BJ (cell line): ENCODE measurements around the gene SCYL1. TPM values are rescaled to one million over a fixed set of nuclear protein-coding genes. Genes with fewer than 3 reads are reported as not detected.

Source experiments
- CTCF ChIA-PET: fragments of 350-600 bp; formaldehyde crosslinking; extraction: SDS; loops from one replicate; lab custom pipeline; 2021; ENCODE audit warnings: antibody characterized with exemption, inconsistent platforms; lab: Yijun Ruan, JAX
- POLR2A ChIA-PET: fragments of 300-600 bp; sonication (Branson Sonifier 250); formaldehyde crosslinking; extraction: SDS; loops from one replicate; lab custom pipeline; 2021; ENCODE audit warnings: antibody characterized with exemption; lab: Charles Lee
- DNase-seq: peaks from one replicate; pipeline ENCODE4 v3.0.0-alpha.2; 2011; ENCODE audit warnings: low read depth
- H3K27me3 ChIP-seq: 2 replicates; pipeline ENCODE4 v1.6.0; 2011; ENCODE audit warnings: low read length; ENCODE audit not compliant: control insufficient read depth, insufficient read depth
- H3K36me3 ChIP-seq: 2 replicates; pipeline ENCODE4 v1.5.1; 2011; ENCODE audit warnings: low read length; ENCODE audit not compliant: control insufficient read depth, insufficient read depth
- H3K4me3 ChIP-seq: 2 replicates; pipeline ENCODE4 v1.5.1; 2011; ENCODE audit warnings: low read depth, mild to moderate bottlenecking, control low read depth, low read length
- polyA plus RNA-seq: library from polyadenylated mRNA; depleted of rRNA; stranded (reverse); fragments of >200 nt; gene quantifications from 2 replicates; pipeline ENCODE4 v1.2.3, GENCODE V29; 2011
- TF ChIP-seq, protein P1 (sequence below): IDR thresholded peaks from 2 replicates; pipeline ENCODE4 v1.5.1; 2011; ENCODE audit warnings: low read depth, mild to moderate bottlenecking, control low read depth, inconsistent platforms, low read length, moderate library complexity; ENCODE audit not compliant: insufficient read depth

Gene SCYL1
- polyA plus RNA-seq, 1 experiment = 134 TPM

DNA sequence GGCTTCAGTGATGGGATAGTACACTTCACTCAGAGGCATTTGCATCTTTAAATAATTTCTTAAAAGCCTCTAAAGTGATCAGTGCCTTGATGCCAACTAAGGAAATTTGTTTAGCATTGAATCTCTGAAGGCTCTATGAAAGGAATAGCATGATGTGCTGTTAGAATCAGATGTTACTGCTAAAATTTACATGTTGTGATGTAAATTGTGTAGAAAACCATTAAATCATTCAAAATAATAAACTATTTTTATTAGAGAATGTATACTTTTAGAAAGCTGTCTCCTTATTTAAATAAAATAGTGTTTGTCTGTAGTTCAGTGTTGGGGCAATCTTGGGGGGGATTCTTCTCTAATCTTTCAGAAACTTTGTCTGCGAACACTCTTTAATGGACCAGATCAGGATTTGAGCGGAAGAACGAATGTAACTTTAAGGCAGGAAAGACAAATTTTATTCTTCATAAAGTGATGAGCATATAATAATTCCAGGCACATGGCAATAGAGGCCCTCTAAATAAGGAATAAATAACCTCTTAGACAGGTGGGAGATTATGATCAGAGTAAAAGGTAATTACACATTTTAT is 21.4 kb upstream of the SCYL1 start:
- Histone ChIP-seq H3K4me3 (peak overlapping the region; percentile 76), H3K27me3 (no peaks in the 10 kb centered on the region), H3K36me3 (peaks cover 19% of the 10 kb centered on the region)
- TF ChIP-seq, protein P1, sequence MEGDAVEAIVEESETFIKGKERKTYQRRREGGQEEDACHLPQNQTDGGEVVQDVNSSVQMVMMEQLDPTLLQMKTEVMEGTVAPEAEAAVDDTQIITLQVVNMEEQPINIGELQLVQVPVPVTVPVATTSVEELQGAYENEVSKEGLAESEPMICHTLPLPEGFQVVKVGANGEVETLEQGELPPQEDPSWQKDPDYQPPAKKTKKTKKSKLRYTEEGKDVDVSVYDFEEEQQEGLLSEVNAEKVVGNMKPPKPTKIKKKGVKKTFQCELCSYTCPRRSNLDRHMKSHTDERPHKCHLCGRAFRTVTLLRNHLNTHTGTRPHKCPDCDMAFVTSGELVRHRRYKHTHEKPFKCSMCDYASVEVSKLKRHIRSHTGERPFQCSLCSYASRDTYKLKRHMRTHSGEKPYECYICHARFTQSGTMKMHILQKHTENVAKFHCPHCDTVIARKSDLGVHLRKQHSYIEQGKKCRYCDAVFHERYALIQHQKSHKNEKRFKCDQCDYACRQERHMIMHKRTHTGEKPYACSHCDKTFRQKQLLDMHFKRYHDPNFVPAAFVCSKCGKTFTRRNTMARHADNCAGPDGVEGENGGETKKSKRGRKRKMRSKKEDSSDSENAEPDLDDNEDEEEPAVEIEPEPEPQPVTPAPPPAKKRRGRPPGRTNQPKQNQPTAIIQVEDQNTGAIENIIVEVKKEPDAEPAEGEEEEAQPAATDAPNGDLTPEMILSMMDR = no peak
- no peak for DNase-seq
- ChIA-PET POLR2A (interaction anchor here (0.6 to 7.8 kb wide), 7 partner anchors 11 to 89 kb away, joined by 3 to 80 read pairs (median 12); no protein-coding TSS in a partner anchor), CTCF (interaction anchor here (1.0 to 1.5 kb wide), 3 partner anchors 25 to 88 kb away, joined by 3 to 5 read pairs (median 3); no protein-coding TSS in a partner anchor)

DNA sequence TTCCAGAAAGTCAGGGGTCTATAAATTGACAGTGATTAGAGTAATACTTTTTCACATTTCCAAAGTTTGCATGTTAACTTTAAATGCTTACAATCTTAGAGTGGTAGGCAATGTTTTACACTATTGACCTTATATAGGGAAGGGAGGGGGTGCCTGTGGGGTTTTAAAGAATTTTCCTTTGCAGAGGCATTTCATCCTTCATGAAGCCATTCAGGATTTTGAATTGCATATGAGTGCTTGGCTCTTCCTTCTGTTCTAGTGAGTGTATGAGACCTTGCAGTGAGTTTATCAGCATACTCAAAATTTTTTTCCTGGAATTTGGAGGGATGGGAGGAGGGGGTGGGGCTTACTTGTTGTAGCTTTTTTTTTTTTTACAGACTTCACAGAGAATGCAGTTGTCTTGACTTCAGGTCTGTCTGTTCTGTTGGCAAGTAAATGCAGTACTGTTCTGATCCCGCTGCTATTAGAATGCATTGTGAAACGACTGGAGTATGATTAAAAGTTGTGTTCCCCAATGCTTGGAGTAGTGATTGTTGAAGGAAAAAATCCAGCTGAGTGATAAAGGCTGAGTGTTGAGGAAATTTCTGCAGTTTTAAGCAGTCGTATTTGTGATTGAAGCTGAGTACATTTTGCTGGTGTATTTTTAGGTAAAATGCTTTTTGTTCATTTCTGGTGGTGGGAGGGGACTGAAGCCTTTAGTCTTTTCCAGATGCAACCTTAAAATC is 20.8 kb upstream of the SCYL1 start:
- H3K4me3 ChIP-seq = peak overlapping the region; percentile 76
- CTCF ChIA-PET = interaction anchor here (1.1 to 8.7 kb wide), 4 partner anchors 25 to 86 kb away, joined by 4 to 128 read pairs (median 9); no protein-coding TSS in a partner anchor
- H3K27me3 ChIP-seq = no peaks in the 10 kb centered on the region
- DNase-seq = no peak
- POLR2A ChIA-PET = interaction anchor here (0.6 to 7.8 kb wide), 9 partner anchors 13 to 206 kb away, joined by 3 to 80 read pairs (median 6); no protein-coding TSS in a partner anchor
- H3K36me3 ChIP-seq = peaks cover 19% of the 10 kb centered on the region
- TF ChIP-seq, protein P1 = no peak

DNA sequence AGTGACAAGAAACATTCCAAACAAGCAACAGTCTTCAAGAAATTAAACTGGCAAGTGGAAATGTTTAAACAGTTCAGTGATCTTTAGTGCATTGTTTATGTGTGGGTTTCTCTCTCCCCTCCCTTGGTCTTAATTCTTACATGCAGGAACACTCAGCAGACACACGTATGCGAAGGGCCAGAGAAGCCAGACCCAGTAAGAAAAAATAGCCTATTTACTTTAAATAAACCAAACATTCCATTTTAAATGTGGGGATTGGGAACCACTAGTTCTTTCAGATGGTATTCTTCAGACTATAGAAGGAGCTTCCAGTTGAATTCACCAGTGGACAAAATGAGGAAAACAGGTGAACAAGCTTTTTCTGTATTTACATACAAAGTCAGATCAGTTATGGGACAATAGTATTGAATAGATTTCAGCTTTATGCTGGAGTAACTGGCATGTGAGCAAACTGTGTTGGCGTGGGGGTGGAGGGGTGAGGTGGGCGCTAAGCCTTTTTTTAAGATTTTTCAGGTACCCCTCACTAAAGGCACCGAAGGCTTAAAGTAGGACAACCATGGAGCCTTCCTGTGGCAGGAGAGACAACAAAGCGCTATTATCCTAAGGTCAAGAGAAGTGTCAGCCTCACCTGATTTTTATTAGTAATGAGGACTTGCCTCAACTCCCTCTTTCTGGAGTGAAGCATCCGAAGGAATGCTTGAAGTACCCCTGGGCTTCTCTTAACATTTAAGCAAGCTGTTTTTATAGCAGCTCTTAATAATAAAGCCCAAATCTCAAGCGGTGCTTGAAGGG is 20.0 kb upstream of the SCYL1 start:
- H3K36me3 ChIP-seq = peaks cover 19% of the 10 kb centered on the region
- ChIA-PET CTCF (interaction anchor here (0.7 to 8.7 kb wide), 6 partner anchors 8 to 87 kb away, joined by 3 to 128 read pairs (median 4); no protein-coding TSS in a partner anchor), POLR2A (interaction anchor here (0.6 to 7.8 kb wide), 11 partner anchors 11 to 396 kb away, joined by 3 to 80 read pairs (median 5); partner anchors contain the start of gene NEAT1)
- H3K4me3 ChIP-seq = peak overlapping the region; percentile 76
- no peaks in the 10 kb centered on the region for H3K27me3 ChIP-seq
- DNase-seq = no peak
- TF ChIP-seq, protein P1 = no peak

DNA sequence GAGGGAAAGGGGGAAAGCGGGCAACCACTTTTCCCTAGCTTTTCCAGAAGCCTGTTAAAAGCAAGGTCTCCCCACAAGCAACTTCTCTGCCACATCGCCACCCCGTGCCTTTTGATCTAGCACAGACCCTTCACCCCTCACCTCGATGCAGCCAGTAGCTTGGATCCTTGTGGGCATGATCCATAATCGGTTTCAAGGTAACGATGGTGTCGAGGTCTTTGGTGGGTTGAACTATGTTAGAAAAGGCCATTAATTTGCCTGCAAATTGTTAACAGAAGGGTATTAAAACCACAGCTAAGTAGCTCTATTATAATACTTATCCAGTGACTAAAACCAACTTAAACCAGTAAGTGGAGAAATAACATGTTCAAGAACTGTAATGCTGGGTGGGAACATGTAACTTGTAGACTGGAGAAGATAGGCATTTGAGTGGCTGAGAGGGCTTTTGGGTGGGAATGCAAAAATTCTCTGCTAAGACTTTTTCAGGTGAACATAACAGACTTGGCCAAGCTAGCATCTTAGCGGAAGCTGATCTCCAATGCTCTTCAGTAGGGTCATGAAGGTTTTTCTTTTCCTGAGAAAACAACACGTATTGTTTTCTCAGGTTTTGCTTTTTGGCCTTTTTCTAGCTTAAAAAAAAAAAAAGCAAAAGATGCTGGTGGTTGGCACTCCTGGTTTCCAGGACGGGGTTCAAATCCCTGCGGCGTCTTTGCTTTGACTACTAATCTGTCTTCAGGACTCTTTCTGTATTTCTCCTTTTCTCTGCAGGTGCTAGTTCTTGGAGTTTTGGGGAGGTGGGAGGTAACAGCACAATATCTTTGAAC is 19.2 kb upstream of the SCYL1 start:
- no peak for DNase-seq
- CTCF ChIA-PET = interaction anchor here (0.7 to 8.7 kb wide), 7 partner anchors 8 to 88 kb away, joined by 3 to 128 read pairs (median 4); no protein-coding TSS in a partner anchor
- H3K36me3 ChIP-seq = peaks cover 18% of the 10 kb centered on the region
- H3K4me3 ChIP-seq = peak overlapping the region; percentile 76
- TF ChIP-seq, protein P1 = no peak
- POLR2A ChIA-PET = interaction anchor here (0.6 to 7.8 kb wide), 15 partner anchors 8 to 379 kb away, joined by 3 to 80 read pairs (median 10); partner anchors contain the start of genes MALAT1 and NEAT1
- H3K27me3 ChIP-seq = no peaks in the 10 kb centered on the region
